ENCODE results near the gene PPP4R3C.
"Not testable (repeated sequence)": the region's sequence is repeated elsewhere in the genome, so short reads cannot be mapped to it uniquely, and the experiment has no call there.

Gene PPP4R3C

DNA sequence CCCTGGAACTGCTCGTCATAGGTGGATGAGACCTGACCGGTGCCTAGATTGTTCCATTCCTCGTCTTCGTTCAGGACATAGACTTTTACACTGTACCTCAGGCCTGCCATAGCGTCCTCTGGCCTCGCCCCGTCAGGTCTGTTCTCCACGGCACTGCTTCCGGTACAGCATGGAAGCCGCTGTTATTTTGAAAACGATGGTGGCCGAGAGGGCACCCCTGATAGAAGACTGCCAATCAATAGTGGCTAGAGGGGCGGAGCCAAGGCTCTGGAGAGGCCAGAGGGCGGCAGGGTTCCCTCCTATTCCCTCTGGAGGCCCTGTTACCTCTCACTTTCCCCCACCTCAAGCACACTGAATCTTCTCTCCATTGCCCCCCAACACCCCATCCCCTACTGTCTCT, at the start of gene PPP4R3C:
TSS of gene PPP4R3C (minus strand) at position 155 of the 400 bp plus-strand sequence. CDS start at position 110, 45 bp downstream.
- no peak for DNase-seq

DNA sequence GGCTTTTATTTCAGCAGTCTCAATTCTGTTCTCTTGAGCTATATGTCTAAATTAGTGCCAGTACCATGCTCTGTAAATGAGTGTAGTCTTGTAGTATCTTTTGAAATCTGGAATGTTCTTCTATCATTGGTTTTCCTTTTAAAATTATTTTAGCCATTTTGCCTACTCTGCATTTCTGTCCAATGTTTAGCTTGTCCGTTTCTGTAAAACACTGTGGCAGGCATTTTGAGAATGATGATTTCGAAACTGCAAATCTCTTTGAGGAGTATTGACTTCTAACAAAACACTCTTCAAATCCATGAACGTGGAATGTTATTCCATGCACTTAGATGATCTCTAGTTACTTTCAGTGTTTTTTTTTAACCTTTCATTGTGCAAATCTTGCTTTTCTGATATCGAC, 28.3 kb upstream of the PPP4R3C start:
- no peak for DNase-seq

DNA sequence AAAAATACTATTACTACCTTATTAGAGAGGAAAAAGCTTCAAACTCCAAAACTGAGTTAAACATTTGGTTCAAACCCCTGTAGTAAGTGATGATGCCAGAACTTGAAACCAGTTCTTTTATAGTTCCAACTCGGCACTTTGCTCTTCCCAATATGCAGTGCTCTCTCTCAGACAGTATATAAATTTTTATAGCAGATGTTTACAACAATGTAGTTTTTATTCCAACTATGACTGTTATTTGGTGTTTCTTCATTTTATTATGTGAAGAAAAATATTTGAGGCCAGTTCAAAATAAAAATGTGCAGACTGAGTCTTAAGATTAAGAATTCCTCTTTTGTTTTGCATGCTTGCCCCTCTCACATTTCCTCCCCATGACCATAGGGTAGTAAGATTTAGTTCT, 2.9 kb upstream of the PPP4R3C start:
- no peak for DNase-seq

DNA sequence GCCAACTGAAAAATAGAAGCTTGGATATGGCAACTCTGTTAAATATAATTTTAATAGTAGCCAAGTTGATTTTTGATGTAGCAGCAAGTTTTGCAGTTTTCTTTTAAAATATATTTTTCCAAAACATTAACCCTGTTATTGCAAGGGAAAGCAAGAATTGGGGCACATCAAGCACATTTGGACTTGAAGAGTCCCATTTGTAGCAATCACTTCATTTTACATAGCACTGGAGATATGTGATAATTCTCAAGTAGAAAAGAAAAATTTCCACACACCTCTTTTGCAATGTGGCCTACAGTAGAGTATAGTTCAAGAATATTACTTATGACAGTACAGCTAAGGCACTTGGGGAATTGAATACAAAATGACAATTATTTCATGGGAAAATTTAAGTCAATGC, 1.9 kb upstream of the PPP4R3C start:
- no peak for DNase-seq

- DNase-seq = not testable (repeated sequence)
These were observed 4.0 kb downstream of the PPP4R3C start for GRCh38 chrX:27459129-27459528.

DNA sequence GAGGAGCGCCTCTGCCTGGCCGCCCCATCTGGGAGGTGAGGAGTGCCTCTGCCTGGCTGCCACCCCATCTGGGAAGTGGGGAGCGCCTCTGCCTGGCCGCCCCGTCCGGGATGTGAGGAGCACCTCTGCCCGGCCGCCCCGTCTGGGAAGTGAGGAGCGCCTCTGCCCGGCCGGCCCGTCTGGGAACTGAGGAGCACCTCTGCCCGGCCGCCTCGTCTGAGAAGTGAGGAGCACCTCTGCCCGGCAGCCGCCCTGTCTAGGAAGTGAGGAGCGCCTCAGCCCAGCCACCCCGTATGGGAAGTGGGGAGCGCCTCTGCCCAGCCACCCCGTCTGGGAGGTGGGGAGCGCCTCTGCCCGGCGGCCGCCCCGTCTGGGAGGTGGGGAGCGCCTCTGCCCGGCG, 4.6 kb downstream of the PPP4R3C start:
- DNase-seq = not testable (repeated sequence)

DNA sequence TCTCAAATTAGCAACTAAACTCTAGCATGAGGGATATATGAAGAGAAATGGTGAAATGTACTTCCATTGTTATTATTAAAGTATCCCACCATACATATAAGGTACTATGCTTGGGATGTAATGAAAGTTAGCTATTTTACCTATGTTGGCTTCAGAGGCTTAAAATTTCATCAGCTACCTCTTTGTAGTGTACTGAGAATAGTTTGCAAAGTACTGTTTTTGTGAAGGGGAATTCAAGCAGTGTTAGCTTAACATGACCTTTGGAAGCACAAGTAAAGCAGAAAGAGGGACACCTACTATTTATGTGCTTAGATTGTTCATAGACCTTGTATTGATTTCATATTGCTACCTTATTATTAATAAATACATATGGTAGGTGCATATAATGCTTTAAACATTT, 11.8 kb downstream of the PPP4R3C start:
- no peak for DNase-seq

GRCh38 chrX:27446423-27446822, 16.7 kb downstream of the PPP4R3C start:
- peak; percentile 55 for DNase-seq

DNA sequence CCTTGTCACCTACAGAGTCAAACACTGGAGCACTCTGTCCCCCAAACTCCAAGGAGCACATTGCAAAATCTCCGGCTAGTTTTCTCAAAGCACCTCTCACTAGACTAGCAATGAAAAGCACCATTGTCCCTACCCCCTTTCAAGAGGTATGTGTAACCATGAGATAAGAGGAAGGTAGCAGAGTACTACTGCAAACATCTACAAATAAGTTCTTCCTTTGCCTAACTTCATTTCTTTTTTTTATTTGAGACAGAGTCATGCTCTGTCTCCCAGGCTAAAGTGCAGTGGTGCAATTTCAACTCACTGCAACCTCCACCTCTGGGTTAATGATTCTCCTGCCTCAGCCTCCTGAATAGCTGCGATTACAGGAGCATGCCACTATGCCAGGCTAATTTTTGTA, 17.7 kb downstream of the PPP4R3C start:
- no peak for DNase-seq

DNA sequence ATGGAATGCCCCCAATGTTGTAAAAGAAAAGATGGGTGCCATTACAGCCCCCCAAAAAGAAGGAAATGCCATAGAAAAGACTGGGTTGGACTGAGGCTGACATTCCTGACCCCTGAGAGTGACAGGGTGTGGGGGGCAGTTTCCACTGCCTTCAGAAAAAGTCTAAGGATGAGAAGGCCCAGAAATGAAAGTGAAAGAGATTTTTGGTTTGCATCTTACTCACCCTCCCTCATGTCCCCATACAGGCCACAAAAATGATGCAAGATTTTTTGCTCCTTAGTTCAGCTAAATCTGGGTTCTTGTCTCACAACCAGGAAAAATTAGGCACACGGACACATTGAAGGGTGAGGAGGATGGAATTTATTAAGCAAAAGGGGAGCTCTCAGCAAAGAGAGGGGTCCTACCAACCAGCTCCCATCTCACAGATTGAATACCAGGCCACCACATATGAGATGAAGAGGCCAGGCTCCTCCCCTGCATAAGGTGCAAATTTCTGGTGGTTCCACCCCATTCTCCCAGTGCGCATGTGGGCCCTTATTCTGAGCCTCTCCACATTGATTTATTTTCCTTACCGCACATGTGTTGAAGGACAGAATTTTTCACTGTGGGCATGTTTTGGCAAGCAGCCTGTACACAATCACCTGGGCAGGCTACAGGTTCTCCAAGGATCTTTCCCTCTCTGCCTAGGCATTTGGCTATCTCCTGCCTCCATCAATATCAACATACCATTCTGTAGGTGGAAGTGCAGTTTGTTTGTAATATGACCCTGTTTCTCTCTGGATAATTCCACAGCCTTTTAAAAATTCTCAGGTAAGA, 18.8 kb downstream of the PPP4R3C start:
- DNase-seq = peak; percentile 91

DNA sequence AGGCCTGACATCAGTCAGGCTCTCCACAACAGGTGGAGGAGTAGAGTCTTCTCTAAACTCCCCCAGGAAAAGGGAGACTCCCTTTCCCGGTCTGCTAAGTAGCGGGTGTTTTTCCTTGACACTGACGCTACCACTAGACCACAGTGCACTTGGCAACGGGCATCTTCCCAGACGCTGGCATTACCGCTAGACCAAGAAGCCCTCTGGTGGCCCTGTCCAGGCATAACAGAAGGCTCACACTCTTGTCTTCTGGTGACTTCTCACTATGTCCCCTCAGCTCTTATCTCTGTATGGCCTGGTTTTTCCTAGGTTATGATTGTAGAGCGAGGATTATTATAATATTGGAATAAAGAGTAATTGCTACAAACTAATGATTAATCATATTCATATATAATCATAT, 20.7 kb downstream of the PPP4R3C start:
- not testable (repeated sequence) for DNase-seq

- peak; percentile 20 for DNase-seq
These were observed 23.4 kb downstream of the PPP4R3C start for GRCh38 chrX:27439771-27440170.

DNA sequence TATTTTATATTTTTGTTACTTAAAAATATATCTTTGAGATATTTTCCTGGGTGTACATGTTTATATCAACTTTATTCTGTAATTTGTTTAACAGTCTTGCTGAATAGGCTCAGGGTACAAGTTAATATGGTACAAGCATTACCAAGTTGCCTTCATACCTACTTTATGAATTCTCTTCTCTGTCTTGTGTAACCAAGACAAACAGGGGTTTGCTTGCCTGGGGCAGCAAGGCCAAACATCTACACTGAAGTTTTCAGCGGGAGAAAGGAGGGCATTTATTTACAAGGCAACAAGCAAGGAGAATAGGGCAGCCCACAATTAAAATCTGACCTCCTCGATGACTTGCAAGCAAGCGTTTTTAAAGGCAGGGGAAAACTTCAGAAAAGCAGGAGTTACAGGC, 24.2 kb downstream of the PPP4R3C start:
- DNase-seq = no peak

- DNase-seq = no peak
These were observed 28.1 kb downstream of the PPP4R3C start for GRCh38 chrX:27435031-27435430.

All from OCI-M1 (cell line).